ENCODE measurements around the gene PDE5A. TPM values are rescaled to one million over a fixed set of nuclear protein-coding genes. Genes with fewer than 3 reads are reported as not detected.

PDE5A gene
- polyA plus RNA-seq, 1 donor from 2014 or later: 12.9 TPM

- no peak for TF ChIP-seq REST (IDR thresholded peaks at IDR 0.05; ENCODE audit: borderline replicate concordance)
Measured at GRCh38 chr4:119517361-119518229, 111.0 kb downstream of the PDE5A start (continued).

GRCh38 chr4:119512398-119512797, 116.2 kb downstream of the PDE5A start:
- no peaks in the 10 kb centered on the region for H4K20me1 ChIP-seq (ENCODE audit: insufficient read depth)
- peaks cover 16% of the 10 kb centered on the region for H3K36me3 ChIP-seq (ENCODE audit: insufficient read depth, low read length)
- no peaks in the 10 kb centered on the region for H3K9me3 ChIP-seq (ENCODE audit: low read length)
- no peak overlapping the region for H3K4me2 ChIP-seq (ENCODE audit: low read length)
- no peaks in the 10 kb centered on the region for H3K79me2 ChIP-seq (replicated peaks; ENCODE audit: insufficient read depth, low read length)
- TF ChIP-seq EZH2 (IDR thresholded peaks at IDR 0.05; ENCODE audit: borderline replicate concordance, insufficient read depth, low read length, poor library complexity, severe bottlenecking): no peak
- TF ChIP-seq EP300 (conservative IDR thresholded peaks at IDR 0.05; ENCODE audit: poor library complexity, severe bottlenecking): no peak
- TF ChIP-seq REST (IDR thresholded peaks at IDR 0.05; ENCODE audit: borderline replicate concordance): no peak
- no peak for TF ChIP-seq POLR2AphosphoS5 (IDR thresholded peaks at IDR 0.05)
- TF ChIP-seq CTCF (IDR thresholded peaks at IDR 0.05; ENCODE audit: poor library complexity, severe bottlenecking): no peak
- no peak for TF ChIP-seq MXI1 (conservative IDR thresholded peaks at IDR 0.05; ENCODE audit: poor library complexity, severe bottlenecking)
- TF ChIP-seq RAD21 (conservative IDR thresholded peaks at IDR 0.05): no peak
- TF ChIP-seq SMC3 (conservative IDR thresholded peaks at IDR 0.05; ENCODE audit: poor library complexity): no peak
- no peaks in the 10 kb centered on the region for H3K27me3 ChIP-seq (ENCODE audit: insufficient read depth, low read depth, low read length)
- no peaks in the 10 kb centered on the region for H3K9me2 ChIP-seq (ENCODE audit: insufficient read depth, low read length)
- H3K4me3 ChIP-seq (ENCODE audit: low read length): no peak overlapping the region
- H3K9ac ChIP-seq (ENCODE audit: low read length): no peak overlapping the region
- H3K27ac ChIP-seq (ENCODE audit: low read length): no peak overlapping the region
- no peaks in the 10 kb centered on the region for H3F3A ChIP-seq (ENCODE audit: insufficient read depth, low read length, poor library complexity, severe bottlenecking)
- no peak overlapping the region for H2AFZ ChIP-seq (ENCODE audit: low read depth, low read length)
